H1 (cell line): ENCODE measurements around the gene ACBD6. TPM values are rescaled to one million over a fixed set of nuclear protein-coding genes. Genes with fewer than 3 reads are reported as not detected.

Experiments
- CBX8 ChIP-seq: fragments of 300-800, 300-1000 bp; sonication (generic); IDR thresholded peaks from 2 replicates; pipeline ENCODE4 v1.7.1; 2016; ENCODE audit warnings: low read depth, low read length, borderline replicate concordance
- CHD7 ChIP-seq: fragments of 300-600 bp; sonication (generic); IDR thresholded peaks from 2 replicates; pipeline ENCODE4 v1.7.1; 2012; ENCODE audit warnings: low read length, moderate library complexity, mild to moderate bottlenecking, inconsistent platforms; ENCODE audit not compliant: insufficient replicate concordance
- GTF2F1 ChIP-seq: IDR thresholded peaks from 2 replicates; pipeline ENCODE4 v1.6.1; 2012; ENCODE audit warnings: low read depth, low read length, improper control_type of control experiment, borderline replicate concordance
- KDM4A ChIP-seq: IDR thresholded peaks from one replicate; pipeline ENCODE4 v1.7.1; 2012; ENCODE audit warnings: low read depth, mild to moderate bottlenecking, moderate library complexity, low read length, inconsistent platforms; ENCODE audit not compliant: severe bottlenecking
- POU5F1 ChIP-seq: IDR thresholded peaks from 2 replicates; pipeline ENCODE4 v1.6.1; 2011; ENCODE audit warnings: low read depth, mild to moderate bottlenecking, low read length, moderate library complexity
- RXRA ChIP-seq: IDR thresholded peaks from 2 replicates; pipeline ENCODE4 v1.6.1; 2011; ENCODE audit warnings: low read depth, mild to moderate bottlenecking, low read length, moderate library complexity; ENCODE audit not compliant: insufficient read depth
- SIN3A ChIP-seq, 2 experiments: IDR thresholded peaks in 1 of 2; conservative IDR thresholded peaks in 1 of 2; 2 replicates each; pipeline ENCODE4 v1.6.1; 2011 to 2012; ENCODE audit warnings: low read length in 2 of 2, improper control_type of control experiment in 1 of 2, low read depth in 1 of 2, mild to moderate bottlenecking in 1 of 2
- SP4 ChIP-seq: IDR thresholded peaks from 2 replicates; pipeline ENCODE4 v1.6.1; 2012; ENCODE audit warnings: low read length, inconsistent platforms
- SUZ12 ChIP-seq: fragments of 200-600 bp; sonication (generic); IDR thresholded peaks from 2 replicates; pipeline ENCODE4 v1.6.1; 2012; ENCODE audit warnings: mild to moderate bottlenecking, inconsistent platforms, low read length, moderate library complexity, mixed read lengths
- TAF7 ChIP-seq: optimal IDR thresholded peaks from 2 replicates; pipeline ENCODE3; 2011; ENCODE audit warnings: low read depth, mild to moderate bottlenecking, inconsistent platforms, low read length, moderate library complexity, borderline replicate concordance
- TBP ChIP-seq: IDR thresholded peaks from 2 replicates; pipeline ENCODE4 v1.6.1; 2011; ENCODE audit warnings: low read depth, low read length, improper control_type of control experiment
- YY1 ChIP-seq: IDR thresholded peaks from 2 replicates; pipeline ENCODE4 v1.6.1; 2011; ENCODE audit warnings: low read depth, mild to moderate bottlenecking, low read length
- polyA plus RNA-seq, 7 experiments: library from polyadenylated mRNA; depleted of rRNA in 3 of 7; stranded (reverse) in 5 of 7; unstranded in 2 of 7; fragments of >200 nt in 5 of 7; fragments of 200-250 nt in 2 of 7; gene quantifications; 1 replicate in 5 of 7; 2 replicates in 1 of 7; 4 replicates in 1 of 7; pipeline versions ENCODE4 v1.2.1 to v1.2.3, GENCODE V29; 2011 to 2013; ENCODE audit warnings: missing spikeins in 2 of 7, mixed read lengths in 2 of 7
- total RNA-seq: library from RNA; stranded (reverse); fragmentation: NEBNext Ultra II Directional; extraction: Animal tissue kit (Norgen Biotek cat#: 25700); gene quantifications from 2 replicates; pipeline ENCODE4 v1.2.1, GENCODE V29; 2021

Gene ACBD6
- total and polyA plus RNA-seq, 2 of the 8 experiments (the other 6 are each of a cell fraction or from before 2014, with no cell fraction given): 52.0 to 67.7 TPM

DNA sequence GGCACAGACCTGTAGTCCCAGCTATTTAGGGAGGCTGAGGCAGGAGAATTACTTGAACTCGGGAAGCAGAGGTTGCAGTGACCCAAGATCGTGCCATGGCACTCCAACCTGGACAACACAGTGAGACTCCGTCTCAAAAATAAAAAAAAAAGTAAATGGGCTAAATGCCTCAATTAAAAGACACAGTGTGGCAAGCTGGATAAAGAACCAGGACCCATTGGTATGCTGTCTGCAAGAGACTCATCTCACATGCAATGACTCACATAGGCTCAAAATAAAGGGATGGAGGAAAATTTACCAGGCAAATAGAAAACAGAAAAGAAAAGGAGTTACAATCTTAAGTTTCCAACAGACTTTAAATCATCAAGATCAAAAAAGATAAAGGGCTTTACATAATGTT, 40.3 kb downstream of the ACBD6 start (continued):
- no peak for TF ChIP-seq CHD7
- TF ChIP-seq SIN3A (conservative IDR thresholded peaks at IDR 0.05 in 1 of 2, IDR thresholded peaks at IDR 0.05 in 1 of 2; ENCODE audit: low read depth in 1 of 2, low read length in 2 of 2): no peak
- no peak for TF ChIP-seq TBP
- no peak for TF ChIP-seq TAF7
- TF ChIP-seq YY1: no peak
- no peak for TF ChIP-seq POU5F1
- no peak for TF ChIP-seq SP4
- TF ChIP-seq CBX8: no peak
- TF ChIP-seq SUZ12: no peak
- TF ChIP-seq RXRA: no peak
- no peak for TF ChIP-seq GTF2F1
- TF ChIP-seq KDM4A: no peak
